ENCODE results near the gene SYTL3.

DNA sequence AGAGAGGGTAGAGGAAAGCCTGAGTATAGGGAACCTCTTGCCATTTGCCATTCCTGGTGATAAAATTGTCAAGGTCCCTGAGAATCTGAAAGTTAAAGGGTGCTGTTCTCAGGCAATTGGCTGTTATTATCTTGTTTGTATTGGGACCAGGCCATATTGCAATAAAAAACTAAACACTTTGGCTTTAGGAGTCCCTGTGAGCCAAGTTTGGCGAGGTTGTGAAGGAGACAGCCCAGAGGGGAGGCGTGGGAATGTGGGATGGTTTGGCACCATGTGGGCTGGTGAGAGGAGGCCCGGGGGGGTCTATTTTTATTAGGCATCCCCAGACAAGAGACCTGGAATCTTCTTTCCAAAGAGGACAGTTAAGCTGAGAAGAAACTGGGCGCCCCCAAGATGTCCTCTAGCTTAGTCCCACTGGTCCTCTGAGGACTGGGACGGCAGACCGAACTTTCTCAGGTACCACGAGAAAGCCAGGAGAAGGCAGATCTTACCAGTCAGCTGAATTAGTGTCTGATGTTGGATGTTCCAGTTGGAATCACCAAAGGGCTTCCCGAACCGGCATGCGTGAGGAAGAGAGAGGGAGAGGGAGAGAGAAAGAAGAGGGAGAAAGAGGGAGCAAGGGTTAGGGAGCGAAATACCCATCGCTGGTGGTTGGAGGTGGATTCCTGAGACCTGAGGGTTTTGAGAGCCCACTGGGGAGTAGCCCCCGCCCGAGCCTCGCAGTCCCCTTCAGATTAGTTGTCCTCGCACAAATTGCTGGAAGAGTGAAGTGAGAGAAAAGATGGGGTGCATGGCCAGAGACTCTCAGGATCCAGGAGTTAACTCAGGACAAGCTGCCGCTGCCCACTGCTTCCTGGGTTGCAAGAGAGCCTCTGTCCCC lies 29.7 kb upstream of the SYTL3 start:
- TF ChIP-seq GATA2 (IDR thresholded peaks at IDR 0.05; ENCODE audit: low read depth, low read length): no peak
- TF ChIP-seq GATA3 (IDR thresholded peaks at IDR 0.05; ENCODE audit: low read depth, low read length): no peak

Measured in SH-SY5Y (cell line).